Activated CD8-positive, alpha-beta memory T cell treated with anti-CD3 and anti-CD28 coated beads for 36 hours (primary cell): ENCODE results near the gene ANKRD44. TPM values are rescaled to one million over a fixed set of nuclear protein-coding genes. Genes with fewer than 3 reads are reported as not detected.

Source experiments
- CTCF ChIA-PET: fragments of 350-600 bp; sonication (Branson Sonifier 250); formaldehyde crosslinking; loops from one replicate; lab custom pipeline; 2021; ENCODE audit warnings: antibody characterized with exemption; lab: Charles Lee
- POLR2A ChIA-PET: fragments of 350-600 bp; sonication (Branson Sonifier 250); formaldehyde crosslinking; loops from one replicate; lab custom pipeline; 2021; ENCODE audit warnings: antibody characterized with exemption; lab: Charles Lee
- total RNA-seq, 2 experiments: library from RNA; stranded (reverse); gene quantifications; one replicate each; pipeline ENCODE4 v1.2.3, GENCODE V29; 2021

Gene ANKRD44
- total RNA-seq, 2 experiments from 2014 or later: 119 to 130 TPM

DNA sequence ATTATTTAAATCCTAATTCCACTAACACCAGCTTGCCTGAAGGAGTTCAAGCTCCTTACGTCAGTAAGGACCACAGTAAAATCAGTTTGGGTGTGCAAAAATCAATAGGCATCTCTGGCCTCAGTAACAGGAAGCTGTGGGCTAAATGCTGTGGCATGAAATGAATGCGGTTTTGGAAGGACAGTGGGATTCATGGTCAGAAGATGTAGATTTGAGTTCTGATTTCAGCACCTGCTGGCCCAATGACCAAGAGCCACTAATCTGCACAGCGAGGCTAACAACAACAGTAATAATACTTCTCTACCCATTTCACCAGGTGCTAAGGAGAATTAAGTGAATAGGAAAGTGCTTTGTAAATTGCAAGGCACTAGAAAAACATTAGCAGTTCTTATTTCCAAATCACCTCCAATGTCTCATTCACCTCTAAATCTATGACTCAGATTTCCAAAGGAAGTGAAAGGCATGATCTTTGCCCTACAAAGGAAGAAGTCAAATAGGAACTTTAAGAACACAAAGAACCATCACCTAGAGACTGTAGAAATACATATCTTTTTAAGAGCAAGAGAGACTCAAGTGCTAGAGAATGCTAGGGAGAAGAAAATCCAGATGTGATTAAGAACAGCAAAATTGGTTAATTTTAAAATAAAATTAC lies 172.6 kb downstream of the ANKRD44 start:
- CTCF ChIA-PET: interaction anchor here (1.3 kb wide), 1 partner anchor 25 kb away, joined by 7 read pairs; no protein-coding TSS in a partner anchor

DNA sequence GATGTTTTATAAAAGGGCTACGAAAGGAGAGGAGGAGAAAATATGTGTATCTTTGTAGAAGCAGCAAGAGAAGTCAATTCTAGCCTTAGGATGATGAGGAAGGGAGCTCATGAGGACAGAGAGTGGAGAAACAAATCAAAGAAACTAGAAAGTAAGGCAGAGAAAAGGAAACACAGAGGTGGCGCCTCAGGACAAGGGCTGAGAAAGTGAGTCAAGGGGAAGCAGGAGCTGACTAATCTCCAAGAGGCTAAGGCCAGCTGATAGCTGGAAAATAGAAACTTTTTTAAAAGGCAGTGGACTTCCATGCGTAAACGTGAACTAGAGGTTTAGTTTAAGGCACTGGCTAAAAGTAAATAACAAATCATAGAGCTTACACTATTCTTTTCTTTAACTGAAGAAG lies 173.3 kb downstream of the ANKRD44 start:
- CTCF ChIA-PET: interaction anchor here (0.6 to 1.3 kb wide), 3 partner anchors 24 to 222 kb away, joined by 4 to 7 read pairs (median 5); no protein-coding TSS in a partner anchor

More for the DNA sequence above, 172.6 kb downstream of the ANKRD44 start:
- POLR2A ChIA-PET: interaction anchor here (0.6 to 1.1 kb wide), 2 partner anchors 9 to 61 kb away, joined by 3 read pairs; no protein-coding TSS in a partner anchor

DNA sequence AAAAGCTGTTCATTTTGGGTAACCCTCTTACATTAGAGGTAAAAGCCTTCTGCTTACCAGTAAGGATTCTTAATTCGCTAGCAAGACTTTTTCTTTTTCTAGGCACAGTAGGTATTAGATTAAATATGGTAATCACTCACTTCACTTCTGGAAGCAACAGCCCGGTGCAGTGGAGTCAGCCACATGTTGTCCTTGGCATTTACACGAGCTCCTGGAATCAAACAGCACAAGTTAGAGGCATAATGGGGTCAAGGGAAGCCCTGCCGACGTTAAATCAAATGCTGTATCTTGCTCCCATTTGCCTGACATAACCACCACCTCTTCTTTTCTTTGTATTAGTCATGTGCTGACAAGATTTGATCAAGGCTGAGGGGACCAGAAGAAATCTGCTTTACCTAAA lies 174.1 kb downstream of the ANKRD44 start:
- CTCF ChIA-PET: interaction anchor here (0.6 to 1.3 kb wide), 2 partner anchors 23 to 171 kb away, joined by 5 to 7 read pairs; no protein-coding TSS in a partner anchor
- POLR2A ChIA-PET: interaction anchor here (1.1 kb wide), 2 partner anchors 8 to 19 kb away, joined by 3 read pairs; no protein-coding TSS in a partner anchor

More for the DNA sequence above, 173.3 kb downstream of the ANKRD44 start:
- POLR2A ChIA-PET: interaction anchor here (0.6 to 1.1 kb wide), 4 partner anchors 9 to 925 kb away, joined by 3 read pairs; no protein-coding TSS in a partner anchor

DNA sequence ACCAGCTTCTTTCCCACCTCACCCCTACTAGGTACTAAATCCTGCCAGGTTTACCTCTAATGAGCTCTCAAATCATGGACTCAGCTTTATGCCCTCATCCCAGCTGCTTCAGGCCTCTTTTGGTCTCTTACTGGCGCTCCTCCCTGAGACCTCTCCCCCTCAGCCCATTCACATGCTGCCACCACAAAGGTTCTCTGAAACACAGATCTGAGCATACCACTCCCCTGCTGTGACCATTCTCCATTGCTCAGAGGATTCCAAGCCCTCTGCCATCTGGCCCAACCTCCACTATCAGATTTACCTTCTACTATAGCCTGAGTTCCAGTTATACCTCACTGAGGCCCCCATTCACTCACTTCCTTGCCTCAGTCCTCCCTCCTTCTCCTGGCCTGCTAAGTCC lies 174.8 kb downstream of the ANKRD44 start:
- ChIA-PET POLR2A (no interaction called here), CTCF (interaction anchor here (1.5 kb wide), 1 partner anchor 22 kb away, joined by 7 read pairs; no protein-coding TSS in a partner anchor)

DNA sequence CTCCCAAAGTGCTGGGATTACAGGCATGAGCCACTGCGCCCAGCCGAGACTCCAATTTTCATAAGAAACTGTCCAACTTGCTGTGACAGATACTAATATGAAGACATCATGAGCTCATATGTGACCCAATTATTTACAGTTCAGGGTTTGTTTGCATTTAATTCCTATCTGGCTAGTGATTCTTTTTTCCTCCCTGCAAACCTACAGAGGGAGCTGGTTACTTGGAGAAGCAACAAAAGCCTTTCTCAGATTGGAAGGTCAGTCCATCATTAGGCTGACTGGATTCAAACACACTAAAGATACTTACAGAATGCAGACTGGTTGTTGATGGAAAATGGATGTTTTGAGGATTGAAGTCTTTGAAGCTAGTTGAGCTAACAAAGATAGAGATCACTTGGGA lies 176.4 kb downstream of the ANKRD44 start:
- POLR2A ChIA-PET: no interaction called here
- CTCF ChIA-PET: interaction anchor here (0.5 to 0.8 kb wide), 2 partner anchors 15 to 127 kb away, joined by 3 read pairs; no protein-coding TSS in a partner anchor

DNA sequence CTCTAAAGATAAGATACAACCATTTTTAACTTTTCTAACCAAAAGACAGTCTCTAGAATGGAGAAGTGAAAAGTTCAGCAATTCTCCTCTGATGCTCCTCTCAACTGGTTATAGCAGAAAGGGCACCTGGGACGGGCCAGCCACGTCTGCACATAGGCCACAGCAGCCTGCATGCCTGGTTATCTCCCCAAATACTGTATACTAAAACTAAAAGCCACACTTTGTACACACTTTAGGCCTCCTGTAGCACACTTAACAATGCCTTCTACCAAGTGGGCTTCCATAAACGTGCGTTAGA lies 179.1 kb downstream of the ANKRD44 start:
- POLR2A ChIA-PET: no interaction called here
- CTCF ChIA-PET: no interaction called here

DNA sequence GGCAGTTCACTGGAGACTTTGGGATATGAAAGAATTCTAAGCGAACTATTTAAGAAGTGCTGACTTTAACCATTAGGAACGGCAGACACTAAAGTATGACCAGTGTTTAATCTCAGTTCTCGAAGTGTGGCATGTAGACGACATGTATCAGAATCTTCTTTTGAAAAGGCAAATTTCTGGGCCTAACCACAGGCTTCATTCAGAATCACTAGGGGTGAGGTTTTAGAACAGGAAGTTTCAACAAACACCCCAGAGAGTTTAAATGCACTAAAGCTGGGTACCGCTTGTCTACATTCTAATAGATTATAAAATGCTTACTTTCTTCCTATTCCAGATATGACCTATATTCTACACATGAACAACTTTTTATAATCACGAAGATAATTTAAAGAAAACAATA lies 180.3 kb downstream of the ANKRD44 start:
- POLR2A ChIA-PET: no interaction called here

DNA sequence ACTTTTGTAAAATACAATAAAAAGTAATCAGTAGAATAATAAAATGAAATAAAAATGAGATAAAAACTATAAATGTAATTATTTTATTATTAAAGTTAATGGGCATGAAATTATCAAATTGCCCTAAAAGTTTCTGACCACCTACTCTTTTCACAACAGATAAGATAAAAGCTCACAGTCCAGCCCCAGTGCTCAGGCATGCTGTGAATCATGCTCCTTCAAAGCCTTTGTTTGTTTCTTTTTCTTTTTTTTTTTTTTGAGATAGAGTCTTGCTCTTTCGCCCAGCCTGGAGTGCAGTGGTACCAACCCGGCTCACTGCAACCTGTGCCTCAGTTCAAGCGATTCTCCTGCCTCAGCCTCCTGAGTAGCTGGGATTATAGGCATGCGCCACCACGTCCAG lies 181.7 kb downstream of the ANKRD44 start:
- ChIA-PET POLR2A (interaction anchor here (0.9 kb wide), 1 partner anchor 8 kb away, joined by 3 read pairs; no protein-coding TSS in a partner anchor), CTCF (interaction anchor here (2.6 kb wide), 1 partner anchor 12 kb away, joined by 7 read pairs; no protein-coding TSS in a partner anchor)

More for the DNA sequence above, 180.3 kb downstream of the ANKRD44 start:
- CTCF ChIA-PET: no interaction called here

DNA sequence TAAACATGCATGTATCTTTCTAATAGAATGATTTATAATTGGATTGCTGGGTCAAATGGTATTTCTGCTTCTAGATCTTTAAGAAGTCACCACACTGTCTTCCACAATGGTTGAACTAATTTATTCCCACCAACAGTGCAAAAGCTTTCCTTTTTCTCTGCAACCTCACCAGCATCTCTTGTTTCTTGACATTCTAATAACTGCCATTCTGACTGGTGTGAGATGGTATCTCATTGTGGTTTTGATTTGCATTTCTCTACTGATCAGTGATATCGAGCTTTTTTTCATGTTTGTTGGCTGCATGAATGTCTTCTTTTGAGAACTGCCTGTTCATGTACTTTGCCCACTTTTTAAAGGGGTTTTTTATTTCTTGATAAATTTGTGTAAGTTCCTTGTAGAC lies 182.5 kb downstream of the ANKRD44 start:
- POLR2A ChIA-PET: interaction anchor here (0.9 kb wide), 1 partner anchor 9 kb away, joined by 3 read pairs; no protein-coding TSS in a partner anchor
- CTCF ChIA-PET: interaction anchor here (1.9 to 2.6 kb wide), 2 partner anchors 13 to 40 kb away, joined by 5 to 7 read pairs; no protein-coding TSS in a partner anchor

DNA sequence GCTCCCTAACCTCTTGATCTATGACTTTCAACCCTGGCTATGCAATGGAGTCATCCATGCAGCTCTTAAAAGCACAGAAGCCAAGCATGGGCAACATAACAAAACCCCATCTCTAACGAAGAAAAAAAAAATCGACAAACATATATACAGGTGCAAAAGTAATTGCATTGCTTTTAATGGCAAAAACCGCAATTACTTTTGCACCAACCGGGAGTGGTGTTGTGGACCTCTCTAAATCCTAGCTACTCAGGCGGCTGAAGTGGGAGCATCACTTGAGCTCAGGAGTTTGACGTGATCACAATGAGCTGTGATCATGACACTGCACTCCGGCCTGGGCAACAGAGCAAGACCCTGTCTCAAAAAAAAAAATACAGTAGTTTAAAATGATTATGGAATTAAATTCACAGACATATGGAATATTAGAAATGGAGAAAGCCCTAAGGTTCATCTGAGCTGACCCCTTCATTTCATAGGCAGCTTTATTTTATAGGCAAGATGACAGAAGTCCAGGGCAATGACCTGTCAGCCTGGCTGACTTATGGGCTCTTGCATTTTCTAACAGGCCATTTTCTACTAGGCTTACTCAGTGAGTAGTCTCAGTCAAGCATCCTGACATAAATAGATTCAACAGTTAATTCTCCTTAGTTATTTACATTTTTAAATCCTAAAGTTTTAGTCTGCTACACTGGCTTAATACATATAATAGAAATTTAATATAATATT lies 183.8 kb downstream of the ANKRD44 start:
- ChIA-PET POLR2A (no interaction called here), CTCF (interaction anchor here (1.2 to 2.6 kb wide), 3 partner anchors 13 to 41 kb away, joined by 5 to 7 read pairs (median 6); no protein-coding TSS in a partner anchor)

DNA sequence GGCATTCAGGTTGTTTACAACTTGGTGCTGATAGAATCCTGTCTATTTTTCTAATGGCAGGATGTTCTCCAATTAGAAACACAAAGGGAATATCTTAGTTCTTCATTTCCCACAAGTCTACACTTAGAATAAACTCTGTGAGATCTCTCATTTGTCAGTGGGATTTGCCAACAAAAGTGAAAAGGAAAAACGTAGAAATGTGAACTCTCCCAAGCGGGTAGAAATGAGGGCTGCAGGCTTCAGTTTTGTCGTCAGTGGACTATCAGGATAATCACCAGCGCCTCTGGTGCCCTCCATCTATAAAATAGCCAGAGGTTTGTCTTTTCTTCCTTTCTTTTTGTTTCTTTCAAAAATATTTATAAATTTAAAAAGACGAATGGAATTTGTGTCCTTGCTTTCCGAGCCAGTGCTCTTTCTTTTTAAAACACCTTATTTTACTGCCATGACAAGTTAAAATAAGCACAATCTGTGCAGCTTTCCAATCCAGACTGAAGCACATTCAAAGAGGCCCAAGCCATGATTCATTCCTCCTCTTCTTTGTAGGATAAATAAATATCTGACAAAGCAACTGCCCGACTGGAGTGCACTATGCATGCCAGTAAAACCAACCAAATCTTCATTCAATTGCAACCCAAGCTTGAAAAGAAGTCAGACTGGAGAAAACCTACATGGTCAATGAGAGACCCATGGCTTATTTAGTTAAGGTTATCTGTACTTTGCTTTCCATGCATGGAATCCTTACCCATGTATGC lies 185.8 kb downstream of the ANKRD44 start:
- POLR2A ChIA-PET: no interaction called here
- CTCF ChIA-PET: interaction anchor here (0.6 kb wide), 1 partner anchor 252 kb away, joined by 4 read pairs; no protein-coding TSS in a partner anchor

DNA sequence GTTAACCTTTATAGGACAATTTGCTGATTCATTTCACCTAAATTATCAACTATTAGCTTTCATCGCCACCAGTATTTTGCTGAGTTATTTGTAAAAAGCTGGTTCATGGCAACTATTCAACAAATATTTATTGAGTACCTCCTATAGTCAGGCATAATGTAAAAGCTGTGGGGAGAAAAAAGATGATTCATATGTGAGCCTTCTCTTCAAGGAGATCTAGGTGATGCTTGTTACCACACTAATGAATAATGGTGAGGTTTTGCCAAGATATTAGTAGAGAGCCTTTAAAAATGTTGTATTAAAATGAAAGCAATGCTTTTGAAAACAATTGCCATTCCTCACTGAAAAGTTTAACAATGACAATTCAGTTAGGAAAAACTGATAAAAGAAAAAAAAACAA lies 187.8 kb downstream of the ANKRD44 start:
- CTCF ChIA-PET: interaction anchor here (0.6 to 0.9 kb wide), 2 partner anchors 18 to 213 kb away, joined by 3 read pairs; no protein-coding TSS in a partner anchor
- POLR2A ChIA-PET: no interaction called here

DNA sequence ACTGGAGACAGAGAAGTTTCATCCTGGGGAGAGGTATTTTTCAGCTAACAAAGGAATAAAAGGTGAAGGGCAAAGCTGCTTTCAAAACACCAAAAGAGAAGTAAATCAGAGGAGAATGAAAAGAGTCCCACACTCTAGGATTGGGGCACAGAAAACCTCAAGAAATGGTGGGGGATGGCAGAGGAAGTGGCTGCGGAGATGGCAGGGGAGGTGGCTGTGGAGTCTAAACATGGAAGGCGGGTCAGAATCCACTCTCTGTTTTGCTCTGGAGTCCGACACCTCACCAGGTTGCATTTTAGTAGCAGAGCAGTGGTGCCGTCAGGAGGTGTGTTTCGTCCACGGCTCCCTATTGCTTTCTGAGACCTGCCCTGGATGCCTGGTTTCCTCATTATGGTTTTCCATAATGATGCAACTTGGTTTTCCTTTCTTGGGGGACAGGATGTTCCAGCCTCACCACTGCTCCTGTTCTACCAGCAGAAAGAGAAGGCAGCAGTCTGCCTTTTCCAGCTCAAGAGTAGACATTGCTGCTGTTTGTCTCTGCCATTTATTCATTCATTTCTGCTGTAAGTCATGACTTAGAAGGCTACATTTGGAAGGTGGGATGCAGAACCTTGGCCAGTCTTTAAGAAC lies 188.7 kb downstream of the ANKRD44 start:
- POLR2A ChIA-PET: no interaction called here

DNA sequence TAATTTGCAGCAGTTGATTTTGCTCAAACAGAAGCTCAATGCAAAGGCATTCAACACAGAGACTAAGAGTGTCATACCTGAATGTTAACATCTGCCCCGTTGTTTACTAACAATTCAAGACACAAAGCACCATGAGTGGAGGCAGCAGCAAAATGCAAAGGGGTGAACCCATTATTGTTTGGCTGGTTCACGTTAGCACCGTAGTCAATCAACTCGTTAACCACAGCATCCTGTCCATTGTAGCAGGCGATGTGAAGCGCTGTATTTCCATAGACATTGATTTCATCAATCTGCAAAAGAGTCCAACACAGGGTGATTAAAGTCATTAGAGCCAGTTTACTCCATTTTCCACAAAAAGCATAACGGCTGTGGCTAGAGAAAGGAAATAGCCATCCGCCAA lies 189.3 kb downstream of the ANKRD44 start:
- ChIA-PET CTCF (interaction anchor here (1.5 to 2.2 kb wide), 2 partner anchors 11 to 236 kb away, joined by 3 to 8 read pairs; no protein-coding TSS in a partner anchor), POLR2A (no interaction called here)

More for the DNA sequence above, 188.7 kb downstream of the ANKRD44 start:
- CTCF ChIA-PET: interaction anchor here (1.5 to 2.2 kb wide), 2 partner anchors 11 to 235 kb away, joined by 3 to 8 read pairs; no protein-coding TSS in a partner anchor

DNA sequence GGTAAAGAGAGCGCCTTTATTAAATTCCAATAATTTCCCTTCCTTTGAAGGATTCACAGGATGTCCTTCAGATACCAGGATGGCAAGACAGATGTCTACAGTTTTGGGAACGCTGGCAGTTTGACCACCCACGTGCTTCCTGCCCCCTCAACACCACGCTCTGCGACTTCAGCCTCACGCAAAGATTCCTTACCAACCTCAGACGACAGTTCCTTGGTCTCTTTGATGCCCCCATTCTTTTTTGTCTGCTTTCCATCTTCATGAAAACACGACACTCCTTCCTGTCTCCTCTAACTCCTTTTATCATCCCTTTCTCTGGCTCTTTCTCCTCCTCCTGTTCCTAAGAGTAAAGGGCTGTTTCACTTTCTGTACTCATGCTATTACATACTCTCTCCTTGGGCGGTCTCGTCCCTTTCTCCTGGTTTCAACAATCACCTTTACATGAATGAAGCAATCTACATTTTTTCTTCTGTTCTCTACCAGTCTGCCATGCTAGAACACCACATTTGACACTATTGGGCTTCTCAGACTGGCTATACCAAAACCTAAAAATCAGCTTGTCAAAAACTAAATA lies 194.2 kb downstream of the ANKRD44 start:
- POLR2A ChIA-PET: interaction anchor here (1.2 kb wide), 1 partner anchor 21 kb away, joined by 3 read pairs; no protein-coding TSS in a partner anchor
- CTCF ChIA-PET: interaction anchor here (0.8 to 1.0 kb wide), 2 partner anchors 19 to 24 kb away, joined by 3 read pairs; no protein-coding TSS in a partner anchor

DNA sequence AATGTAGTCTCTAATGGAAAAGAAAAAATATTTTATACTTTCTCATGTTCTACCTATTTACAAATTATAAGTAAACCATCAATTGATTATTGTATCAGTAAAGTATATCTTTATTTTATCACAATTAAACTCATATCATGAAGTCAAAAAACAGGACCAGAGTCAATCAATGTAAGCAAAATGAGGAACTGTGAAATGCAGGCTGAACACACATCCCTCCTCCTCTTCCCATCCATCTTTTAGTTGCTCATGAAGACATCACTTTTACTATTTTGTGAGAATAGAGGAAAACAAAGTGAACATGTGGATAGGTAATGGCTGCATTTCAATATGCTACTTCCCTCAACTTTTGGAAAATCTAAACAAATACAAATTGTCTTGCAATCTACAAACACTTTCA lies 195.3 kb downstream of the ANKRD44 start:
- POLR2A ChIA-PET: no interaction called here
- CTCF ChIA-PET: interaction anchor here (1.0 kb wide), 1 partner anchor 18 kb away, joined by 3 read pairs; no protein-coding TSS in a partner anchor

DNA sequence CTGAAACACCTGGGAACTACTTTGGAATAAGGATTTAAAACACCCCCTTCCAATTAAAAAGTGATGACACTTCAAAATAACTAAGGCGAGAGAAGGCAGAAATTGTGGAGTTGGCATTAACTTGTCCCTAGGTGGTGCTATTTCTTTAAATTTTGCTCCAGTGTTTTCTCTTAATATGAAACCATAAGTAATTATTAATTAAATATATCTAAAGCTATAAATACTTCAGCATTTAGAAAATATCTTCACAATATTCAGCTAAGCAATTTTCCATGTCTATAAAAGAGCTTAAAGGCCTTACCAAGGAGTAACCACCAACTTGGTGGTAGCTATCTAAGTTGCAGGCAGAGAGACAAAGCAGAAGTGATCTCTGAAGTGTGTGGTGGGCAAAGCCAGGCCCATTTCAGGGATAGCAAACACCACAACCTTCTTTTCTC lies 197.3 kb downstream of the ANKRD44 start:
- POLR2A ChIA-PET: interaction anchor here (0.9 kb wide), 1 partner anchor 99 kb away, joined by 4 read pairs; no protein-coding TSS in a partner anchor

More for the DNA sequence above, 197.3 kb downstream of the ANKRD44 start:
- CTCF ChIA-PET: interaction anchor here (0.6 to 2.5 kb wide), 19 partner anchors 14 to 270 kb away, joined by 3 to 8 read pairs (median 6); no protein-coding TSS in a partner anchor
